ENCODE measurements around the gene G6PC2. TPM values are rescaled to one million over a fixed set of nuclear protein-coding genes. Genes with fewer than 3 reads are reported as not detected.
"Not testable (repeated sequence)": the region's sequence is repeated elsewhere in the genome, so short reads cannot be mapped to it uniquely, and the experiment has no call there.

The G6PC2 gene
- total RNA-seq, 1 donor from 2014 or later, result not detected

DNA sequence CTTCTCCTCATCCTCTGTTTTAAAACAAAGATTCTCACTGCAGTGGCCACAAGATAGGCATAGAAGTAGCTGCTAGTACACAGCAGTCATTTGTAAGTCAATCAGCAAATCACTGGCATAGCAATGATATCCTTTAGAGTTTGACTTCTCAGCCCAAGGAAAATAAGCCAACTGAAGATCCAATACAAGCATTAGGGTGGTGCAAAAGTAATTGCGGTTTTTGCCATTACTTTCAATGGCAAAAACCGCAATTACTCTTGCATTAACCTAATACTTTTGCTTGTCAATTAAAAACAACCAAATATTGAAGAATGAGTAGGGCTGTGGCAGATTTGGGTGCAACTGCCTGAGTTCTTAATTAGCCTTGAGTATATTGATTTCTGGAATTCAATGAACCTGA is 2.8 kb downstream of the G6PC2 start:
- no peak for FAIRE-seq
- no peak for DNase-seq (ENCODE audit: low spot score in 2 of 2)

- DNase-seq (ENCODE audit: low spot score in 2 of 2) (no peak), FAIRE-seq (no peak)
These were observed 3.3 kb downstream of the G6PC2 start for GRCh38 chr2:168904358-168904757.

GRCh38 chr2:168907940-168908662 is 7.0 kb downstream of the G6PC2 start:
- no peak for DNase-seq (ENCODE audit: low spot score in 2 of 2)
- no peak for FAIRE-seq

DNA sequence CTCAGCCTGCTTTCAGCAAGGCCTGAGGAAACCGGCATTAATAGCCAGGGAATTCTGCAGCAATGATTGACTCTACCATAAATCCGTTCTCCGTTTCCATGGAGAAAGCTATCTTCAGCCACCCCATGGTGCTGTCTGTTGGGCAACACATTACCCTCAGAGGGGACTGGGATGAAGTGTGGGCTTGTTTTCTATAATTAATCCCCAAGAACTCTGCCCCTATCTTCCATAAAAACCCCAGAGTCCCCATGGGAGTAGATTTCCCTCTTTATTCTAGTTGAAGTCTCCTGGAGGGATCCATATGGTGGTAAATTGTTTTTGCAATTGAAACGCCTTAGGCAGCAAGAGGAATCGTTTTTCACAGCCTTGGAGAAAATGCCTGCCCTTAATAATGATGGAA is 9.2 kb downstream of the G6PC2 start:
- no peak for DNase-seq (ENCODE audit: low spot score in 2 of 2)
- FAIRE-seq, result no peak

DNA sequence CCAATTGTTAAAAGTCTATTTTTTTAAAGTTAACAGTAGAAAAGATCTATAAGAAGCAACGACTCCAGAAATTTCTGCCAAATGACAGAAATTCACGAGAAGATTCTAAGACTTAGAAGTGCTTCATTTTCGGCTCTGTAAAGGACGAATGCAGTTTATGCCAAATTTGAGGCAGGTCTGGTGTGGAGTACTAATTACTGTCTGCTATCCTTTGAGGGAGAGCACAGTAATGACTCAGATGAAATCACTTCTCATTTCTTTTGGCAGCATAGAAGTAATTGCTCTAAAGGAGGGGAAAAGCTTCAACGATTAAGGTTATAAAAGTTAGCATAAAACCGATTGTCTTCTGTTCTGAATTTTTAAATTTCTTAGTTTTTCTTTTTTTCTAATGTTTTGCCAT is 11.4 kb downstream of the G6PC2 start:
- DNase-seq (ENCODE audit: low spot score in 2 of 2) (peak in 1 of 2 donors; percentile 25), FAIRE-seq (no peak)

- no peak for FAIRE-seq
- DNase-seq (ENCODE audit: low spot score in 2 of 2), result peak in 1 of 2 donors; percentile 25
These were observed 11.8 kb downstream of the G6PC2 start for GRCh38 chr2:168912901-168913369.

DNA sequence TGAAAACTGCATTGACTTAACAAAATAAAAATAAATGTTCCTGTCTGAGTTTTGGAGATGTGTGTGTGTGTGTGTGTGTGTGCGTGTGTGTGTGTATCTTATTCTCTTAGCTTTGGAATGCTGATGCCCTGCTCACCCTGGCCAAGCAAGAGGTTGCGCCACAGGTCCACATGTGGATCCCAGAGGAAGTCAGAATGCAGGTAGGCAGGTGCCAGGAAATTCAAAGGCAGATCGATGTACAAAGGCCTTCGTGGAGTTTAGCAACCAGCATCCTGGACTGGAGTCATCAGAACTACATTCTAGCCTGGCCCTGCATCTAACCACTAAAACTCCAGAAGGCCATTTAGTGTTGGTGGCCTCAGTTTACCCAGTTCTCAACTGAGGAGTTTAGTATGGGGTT is 12.4 kb downstream of the G6PC2 start:
- DNase-seq (ENCODE audit: low spot score in 2 of 2) (no peak), FAIRE-seq (no peak)

GRCh38 chr2:168915441-168916330 is 14.6 kb downstream of the G6PC2 start:
- DNase-seq (ENCODE audit: low spot score in 2 of 2), result no peak
- FAIRE-seq, result no peak

DNA sequence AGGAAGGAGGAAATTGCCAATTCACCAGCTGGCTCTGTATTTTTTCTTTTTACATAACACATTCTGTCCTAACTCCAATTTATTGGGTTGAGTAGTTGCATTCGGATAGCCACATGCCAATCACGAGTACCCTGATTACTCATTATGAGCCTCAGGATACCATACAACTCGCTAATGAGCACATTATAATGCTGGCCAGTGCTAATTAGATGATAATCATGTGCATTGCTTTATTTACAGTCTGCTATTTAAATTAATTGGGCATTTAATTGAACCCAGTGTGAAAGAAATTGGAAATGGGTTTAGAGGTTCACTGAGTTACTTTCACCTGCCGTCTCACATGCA is 15.2 kb downstream of the G6PC2 start:
- DNase-seq (ENCODE audit: low spot score in 2 of 2) (no peak), FAIRE-seq (no peak)

DNA sequence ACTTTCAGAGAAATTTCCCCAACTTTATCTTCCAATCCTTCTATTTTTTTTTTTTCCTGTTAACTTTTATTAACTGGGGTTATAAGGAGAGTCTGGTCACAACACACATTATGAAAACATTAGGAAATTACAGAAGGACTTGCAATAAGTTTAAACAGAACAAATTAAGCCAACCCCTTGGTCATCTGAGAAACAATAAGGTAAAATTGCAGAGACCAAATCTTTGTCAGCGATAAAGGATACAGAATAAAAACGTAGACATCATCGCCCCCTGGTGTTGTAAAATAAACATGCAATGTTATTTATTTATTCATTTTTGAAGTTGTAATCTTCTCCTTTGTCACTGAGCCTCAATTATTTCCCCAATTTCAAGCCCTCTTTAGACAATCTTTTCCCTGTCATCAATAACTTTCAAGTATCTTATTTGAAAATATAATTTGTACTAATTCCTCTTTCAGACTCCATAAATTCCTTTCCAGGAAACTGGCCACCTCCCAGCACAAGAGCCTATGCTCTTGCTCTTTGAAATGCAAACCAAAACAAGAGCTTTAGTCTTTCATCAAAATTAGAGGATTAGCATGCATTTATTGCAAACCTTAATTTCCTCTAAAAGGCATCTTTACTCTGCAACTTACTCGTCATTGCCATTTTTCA is 19.5 kb downstream of the G6PC2 start:
- FAIRE-seq, result peak; percentile 60
- no peak for DNase-seq (ENCODE audit: low spot score in 2 of 2)

DNA sequence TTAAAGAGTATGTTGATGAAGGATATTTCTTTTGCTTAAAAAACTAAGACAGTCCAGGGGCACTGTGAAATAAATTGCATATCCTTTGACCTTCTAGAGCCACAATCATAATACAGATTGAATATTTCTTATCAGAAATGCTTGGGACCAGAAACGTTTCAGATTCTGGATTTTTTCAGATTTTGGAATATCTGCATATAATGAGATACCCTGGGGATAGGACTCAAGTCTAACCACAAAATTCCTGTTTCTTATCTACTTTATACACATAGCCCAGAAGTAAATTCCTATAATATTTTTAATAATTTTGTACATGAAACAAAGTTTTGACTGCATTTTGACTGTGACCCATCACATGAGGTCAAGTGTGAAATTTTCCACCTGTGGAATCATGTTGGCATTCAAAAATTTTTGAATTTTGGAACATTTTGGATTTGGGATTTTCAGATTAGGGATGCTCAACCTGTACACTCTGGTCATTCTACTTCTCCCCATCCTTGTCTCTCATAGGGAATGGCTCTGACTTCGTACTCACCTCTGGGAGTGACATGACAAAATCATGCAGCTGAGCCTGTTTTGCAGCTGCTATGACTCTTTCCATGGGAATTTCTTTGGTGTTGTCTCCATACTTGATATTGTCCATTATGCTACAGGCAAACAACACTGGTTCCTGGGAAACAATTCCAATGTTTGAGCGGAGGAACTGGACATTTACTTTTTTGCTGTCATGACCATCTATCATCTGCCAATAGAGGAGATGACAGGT is 25.7 kb downstream of the G6PC2 start:
- no peak for FAIRE-seq
- DNase-seq (ENCODE audit: low spot score in 2 of 2), result no peak

- FAIRE-seq (no peak), DNase-seq (ENCODE audit: low spot score in 2 of 2) (no peak)
These were observed 27.2 kb downstream of the G6PC2 start for GRCh38 chr2:168928113-168928831.

GRCh38 chr2:168929031-168929430 is 27.9 kb downstream of the G6PC2 start:
- no peak for FAIRE-seq

GRCh38 chr2:168930242-168930641 is 29.2 kb downstream of the G6PC2 start:
- FAIRE-seq (no peak), DNase-seq (ENCODE audit: low spot score in 2 of 2) (no peak)

More at GRCh38 chr2:168929031-168929430, 27.9 kb downstream of the G6PC2 start:
- no peak for DNase-seq (ENCODE audit: low spot score in 2 of 2)

GRCh38 chr2:168932174-168932573 is 31.1 kb downstream of the G6PC2 start:
- DNase-seq (ENCODE audit: low spot score in 2 of 2); FAIRE-seq: not testable (repeated sequence)

- no peak for DNase-seq (ENCODE audit: low spot score in 2 of 2)
- FAIRE-seq, result no peak
These were observed 33.7 kb downstream of the G6PC2 start for GRCh38 chr2:168934826-168935225.

DNA sequence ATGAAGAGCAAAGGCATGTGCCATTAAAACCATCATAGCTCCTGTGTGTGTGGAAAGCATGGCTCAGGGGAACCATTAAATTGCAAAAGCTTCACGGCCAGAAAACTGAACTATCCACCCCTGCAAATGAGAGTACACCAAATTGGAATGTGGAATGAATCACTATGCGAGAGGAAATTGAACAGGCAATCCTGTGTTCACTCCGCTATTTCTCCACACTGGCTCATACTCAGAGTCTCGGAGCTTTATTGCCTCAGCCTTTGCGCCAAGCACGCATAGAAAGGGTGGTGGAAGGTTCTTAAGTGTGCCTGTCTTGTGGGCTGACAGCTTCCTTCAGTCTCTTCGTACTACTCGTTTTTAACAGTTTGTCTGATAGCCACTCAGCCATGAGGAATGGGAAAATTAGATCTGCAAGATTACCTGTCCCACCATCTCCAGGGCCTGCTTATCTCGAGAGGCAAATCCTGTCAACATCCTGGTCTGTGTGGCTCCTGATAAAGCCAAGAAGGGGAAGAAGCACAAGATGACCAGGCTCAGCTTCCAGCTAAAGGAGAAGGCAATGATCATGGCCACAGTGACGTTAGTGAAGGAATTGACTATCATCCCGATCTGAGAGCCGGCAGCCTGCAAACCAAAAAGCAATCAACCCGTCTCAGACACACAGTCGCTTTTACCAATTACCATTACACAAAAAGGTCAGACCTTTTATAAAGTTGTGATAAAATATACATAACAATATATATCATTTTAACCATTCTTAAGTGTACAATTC is 34.9 kb downstream of the G6PC2 start:
- FAIRE-seq, result no peak
- DNase-seq (ENCODE audit: low spot score in 2 of 2), result no peak

- FAIRE-seq, result no peak
These were observed 38.0 kb downstream of the G6PC2 start for GRCh38 chr2:168939061-168939460.

DNA sequence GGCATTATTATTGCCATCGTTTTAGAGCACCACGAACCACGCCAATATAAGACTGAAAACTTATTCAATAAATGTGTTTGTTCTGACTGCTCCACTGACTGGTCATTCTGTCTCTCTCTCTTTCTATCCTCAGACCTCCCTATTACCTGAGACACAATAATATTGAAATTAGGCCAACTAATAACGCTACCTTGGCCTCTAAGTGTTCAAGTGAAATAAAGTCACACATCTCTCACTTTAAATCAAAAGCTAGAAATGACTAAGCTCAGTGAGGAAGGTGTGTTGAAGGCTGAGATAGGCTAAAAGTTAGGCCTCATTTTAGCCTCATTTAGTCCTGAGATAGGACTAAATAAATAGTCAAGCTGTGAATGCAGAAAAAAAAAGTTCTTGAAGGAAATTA is 38.8 kb downstream of the G6PC2 start:
- DNase-seq (ENCODE audit: low spot score in 2 of 2), result no peak
- FAIRE-seq, result no peak

More at GRCh38 chr2:168939061-168939460, 38.0 kb downstream of the G6PC2 start:
- DNase-seq (ENCODE audit: low spot score in 2 of 2), result no peak
